ENCODE results near the gene LAGE3.

DNA sequence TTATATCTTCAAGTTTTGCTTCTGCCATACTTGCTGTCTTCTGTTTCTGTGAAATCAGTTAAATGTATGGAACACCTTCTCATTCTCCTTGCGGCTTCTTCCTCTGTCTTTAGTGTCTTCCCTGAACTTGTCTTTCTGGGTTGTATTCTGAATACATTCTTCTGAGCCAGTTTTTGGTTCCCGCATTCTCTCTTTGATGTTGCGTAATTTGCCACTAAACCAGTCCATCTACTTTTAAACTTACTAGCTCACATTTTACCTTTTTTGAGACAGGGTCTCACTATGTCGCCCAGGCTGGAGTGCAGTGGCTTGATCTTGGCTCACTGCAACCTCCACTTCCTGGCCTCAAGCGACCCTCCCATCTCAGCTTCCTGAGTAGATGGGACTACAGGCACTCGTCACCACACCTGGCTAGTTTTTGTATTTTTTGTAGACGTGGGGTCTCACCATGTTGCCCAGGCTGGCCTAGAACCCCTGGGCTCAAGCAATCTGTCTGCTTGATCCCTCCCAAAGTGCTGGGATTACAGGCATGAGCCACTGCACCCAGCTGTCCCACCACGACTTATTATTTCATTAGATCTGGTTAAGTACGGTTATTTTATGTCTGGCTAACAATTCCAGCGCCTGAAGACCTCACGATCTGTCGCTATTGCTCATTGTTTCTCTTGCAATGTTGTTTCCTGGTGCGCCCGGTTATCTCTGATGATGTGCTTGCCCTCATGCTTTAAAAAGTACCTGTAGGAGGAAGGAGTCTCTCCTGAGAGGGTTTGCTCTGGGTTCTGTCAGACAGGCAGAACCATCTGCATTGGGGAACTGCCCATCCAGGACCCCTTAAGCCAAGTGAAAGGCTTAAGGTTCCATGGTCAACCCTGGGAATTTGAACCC is 46.8 kb upstream of the LAGE3 start:
- no peak for TF ChIP-seq EZH2 (IDR thresholded peaks at IDR 0.05)
- TF ChIP-seq POLR2AphosphoS5 (IDR thresholded peaks at IDR 0.05; ENCODE audit: borderline replicate concordance, low read depth, low read length): no peak
- no peak for TF ChIP-seq FOXP2 (optimal IDR thresholded peaks at IDR 0.05; ENCODE audit: control extremely low read depth, extremely low read length, insufficient read depth)
